ENCODE data around the gene AMHR2. TPM values are rescaled to one million over a fixed set of nuclear protein-coding genes. Genes with fewer than 3 reads are reported as not detected.

The AMHR2 gene
- total and polyA plus RNA-seq, 9 of the 15 experiments (the other 6 are each of a cell fraction or from before 2014, with no cell fraction given): 8.9 to 49.7 (median 19.3) TPM

- TF ChIP-seq MAZ (CRISPR knock-in tag; conservative IDR thresholded peaks at IDR 0.05 in 1 of 2, IDR thresholded peaks at IDR 0.05 in 1 of 2) (peak in 1 of 2 experiments; percentile 39; a peak in 1 of 4 replicates), SMARCA5 (IDR thresholded peaks at IDR 0.05) (no peak), HNRNPH1 (optimal IDR thresholded peaks at IDR 0.05; ENCODE audit: low read depth, low read length) (no peak), ZBTB1 (CRISPR knock-in tag; IDR thresholded peaks at IDR 0.05; ENCODE audit: borderline replicate concordance, low read depth) (no peak), ZNF121 (CRISPR knock-in tag; conservative IDR thresholded peaks at IDR 0.05) (no peak), ZNF445 (CRISPR knock-in tag; IDR thresholded peaks at IDR 0.05; ENCODE audit: low read depth) (no peak), ZSCAN32 (CRISPR knock-in tag; IDR thresholded peaks at IDR 0.05) (no peak), FOXJ2 (tag; IDR thresholded peaks at IDR 0.05) (no peak), TFAM (CRISPR knock-in tag; conservative IDR thresholded peaks at IDR 0.05) (no peak), RFX5 (IDR thresholded peaks at IDR 0.05; ENCODE audit: low read depth, low read length) (no peak), MEF2A (IDR thresholded peaks at IDR 0.05; ENCODE audit: control insufficient read depth, low read depth, low read length) (no peak), ZNF778 (CRISPR knock-in tag; IDR thresholded peaks at IDR 0.05) (no peak), RNF2 (IDR thresholded peaks at IDR 0.05) (no peak)
- TF ChIP-seq, protein P1, sequence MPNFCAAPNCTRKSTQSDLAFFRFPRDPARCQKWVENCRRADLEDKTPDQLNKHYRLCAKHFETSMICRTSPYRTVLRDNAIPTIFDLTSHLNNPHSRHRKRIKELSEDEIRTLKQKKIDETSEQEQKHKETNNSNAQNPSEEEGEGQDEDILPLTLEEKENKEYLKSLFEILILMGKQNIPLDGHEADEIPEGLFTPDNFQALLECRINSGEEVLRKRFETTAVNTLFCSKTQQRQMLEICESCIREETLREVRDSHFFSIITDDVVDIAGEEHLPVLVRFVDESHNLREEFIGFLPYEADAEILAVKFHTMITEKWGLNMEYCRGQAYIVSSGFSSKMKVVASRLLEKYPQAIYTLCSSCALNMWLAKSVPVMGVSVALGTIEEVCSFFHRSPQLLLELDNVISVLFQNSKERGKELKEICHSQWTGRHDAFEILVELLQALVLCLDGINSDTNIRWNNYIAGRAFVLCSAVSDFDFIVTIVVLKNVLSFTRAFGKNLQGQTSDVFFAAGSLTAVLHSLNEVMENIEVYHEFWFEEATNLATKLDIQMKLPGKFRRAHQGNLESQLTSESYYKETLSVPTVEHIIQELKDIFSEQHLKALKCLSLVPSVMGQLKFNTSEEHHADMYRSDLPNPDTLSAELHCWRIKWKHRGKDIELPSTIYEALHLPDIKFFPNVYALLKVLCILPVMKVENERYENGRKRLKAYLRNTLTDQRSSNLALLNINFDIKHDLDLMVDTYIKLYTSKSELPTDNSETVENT (CRISPR knock-in tag; IDR thresholded peaks at IDR 0.05): no peak
- TF ChIP-seq, protein P2, sequence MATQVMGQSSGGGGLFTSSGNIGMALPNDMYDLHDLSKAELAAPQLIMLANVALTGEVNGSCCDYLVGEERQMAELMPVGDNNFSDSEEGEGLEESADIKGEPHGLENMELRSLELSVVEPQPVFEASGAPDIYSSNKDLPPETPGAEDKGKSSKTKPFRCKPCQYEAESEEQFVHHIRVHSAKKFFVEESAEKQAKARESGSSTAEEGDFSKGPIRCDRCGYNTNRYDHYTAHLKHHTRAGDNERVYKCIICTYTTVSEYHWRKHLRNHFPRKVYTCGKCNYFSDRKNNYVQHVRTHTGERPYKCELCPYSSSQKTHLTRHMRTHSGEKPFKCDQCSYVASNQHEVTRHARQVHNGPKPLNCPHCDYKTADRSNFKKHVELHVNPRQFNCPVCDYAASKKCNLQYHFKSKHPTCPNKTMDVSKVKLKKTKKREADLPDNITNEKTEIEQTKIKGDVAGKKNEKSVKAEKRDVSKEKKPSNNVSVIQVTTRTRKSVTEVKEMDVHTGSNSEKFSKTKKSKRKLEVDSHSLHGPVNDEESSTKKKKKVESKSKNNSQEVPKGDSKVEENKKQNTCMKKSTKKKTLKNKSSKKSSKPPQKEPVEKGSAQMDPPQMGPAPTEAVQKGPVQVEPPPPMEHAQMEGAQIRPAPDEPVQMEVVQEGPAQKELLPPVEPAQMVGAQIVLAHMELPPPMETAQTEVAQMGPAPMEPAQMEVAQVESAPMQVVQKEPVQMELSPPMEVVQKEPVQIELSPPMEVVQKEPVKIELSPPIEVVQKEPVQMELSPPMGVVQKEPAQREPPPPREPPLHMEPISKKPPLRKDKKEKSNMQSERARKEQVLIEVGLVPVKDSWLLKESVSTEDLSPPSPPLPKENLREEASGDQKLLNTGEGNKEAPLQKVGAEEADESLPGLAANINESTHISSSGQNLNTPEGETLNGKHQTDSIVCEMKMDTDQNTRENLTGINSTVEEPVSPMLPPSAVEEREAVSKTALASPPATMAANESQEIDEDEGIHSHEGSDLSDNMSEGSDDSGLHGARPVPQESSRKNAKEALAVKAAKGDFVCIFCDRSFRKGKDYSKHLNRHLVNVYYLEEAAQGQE (IDR thresholded peaks at IDR 0.05; ENCODE audit: borderline replicate concordance): no peak
- TF ChIP-seq, protein P2 (CRISPR knock-in tag; IDR thresholded peaks at IDR 0.05; ENCODE audit: low read depth): no peak
Observed at GRCh38 chr12:53441040-53441833, 17.6 kb downstream of the AMHR2 start, which contains the start of gene PRR13 (continued).

All from K562 (cell line).